A673 (cell line): ENCODE results near the gene RPTOR. TPM values are rescaled to one million over a fixed set of nuclear protein-coding genes. Genes with fewer than 3 reads are reported as not detected.

Experiments used
- BruUV-seq: library from RNA; stranded (reverse); fragments of 400-500 nt; replicated peaks from 2 replicates; lab custom pipeline; 2021; lab: Mats Ljungman, UMichigan
- CTCF ChIA-PET: fragments of 300-600 bp; sonication (Branson Sonifier 250); formaldehyde crosslinking; loops from one replicate; lab custom pipeline; 2022; ENCODE audit warnings: antibody characterized with exemption; lab: Charles Lee
- POLR2A ChIA-PET: fragments of 300-600 bp; sonication (Branson Sonifier 250); formaldehyde crosslinking; loops from one replicate; lab custom pipeline; 2022; ENCODE audit warnings: antibody characterized with exemption; ENCODE audit not compliant: low non-redundant PET; lab: Charles Lee
- DNase-seq: peaks from one replicate; pipeline ENCODE4 v3.0.0-alpha.2; 2015; ENCODE audit warnings: low spot score
- H3K27ac ChIP-seq: fragments of 200-600 bp; sonication (generic); 2 replicates; pipeline ENCODE4 v1.5.1; 2016; ENCODE audit warnings: mixed run types, low read depth, mild to moderate bottlenecking, mixed read lengths, antibody characterized with exemption, low read length; ENCODE audit not compliant: poor library complexity, severe bottlenecking
- H3K27me3 ChIP-seq: fragments of 200-600 bp; sonication (generic); replicated peaks from 2 replicates; pipeline ENCODE4 v1.6.1; 2017; ENCODE audit warnings: mixed run types, low read depth, mild to moderate bottlenecking, mixed read lengths, antibody characterized with exemption, low read length; ENCODE audit not compliant: insufficient read depth, poor library complexity
- H3K36me3 ChIP-seq: fragments of 200-600 bp; sonication (generic); 2 replicates; pipeline ENCODE4 v1.6.1; 2016; ENCODE audit warnings: mixed run types, mild to moderate bottlenecking, mixed read lengths, antibody characterized with exemption, low read length; ENCODE audit not compliant: insufficient read depth, poor library complexity, severe bottlenecking
- H3K4me1 ChIP-seq: fragments of 200-600 bp; sonication (generic); 2 replicates; pipeline ENCODE4 v1.6.1; 2017; ENCODE audit warnings: mixed run types, mild to moderate bottlenecking, mixed read lengths, antibody characterized with exemption, low read length; ENCODE audit not compliant: insufficient read depth, poor library complexity, severe bottlenecking
- H3K4me3 ChIP-seq: fragments of 200-600 bp; sonication (generic); 2 replicates; pipeline ENCODE4 v1.5.1; 2016; ENCODE audit warnings: low read depth, mixed run types, mild to moderate bottlenecking, mixed read lengths, low read length; ENCODE audit not compliant: poor library complexity, severe bottlenecking
- H3K9me3 ChIP-seq: fragments of 200-600 bp; sonication (generic); 2 replicates; pipeline ENCODE4 v1.6.1; 2016; ENCODE audit warnings: mixed run types, low read depth, mild to moderate bottlenecking, mixed read lengths, antibody characterized with exemption, low read length; ENCODE audit not compliant: poor library complexity, severe bottlenecking
- EZH2 ChIP-seq: fragments of 200-600 bp; sonication (generic); IDR thresholded peaks from 2 replicates; pipeline ENCODE4 v1.6.1; 2017; ENCODE audit warnings: borderline replicate concordance, low read depth, mild to moderate bottlenecking, mixed read lengths, antibody characterized with exemption, low read length; ENCODE audit not compliant: poor library complexity, severe bottlenecking
- intact Hi-C: fragments of 100-400 bp; cut with micrococcal nuclease; formaldehyde crosslinking; loops from one replicate; pipeline ENCODE4 v1.10.0; 2022; ENCODE audit not compliant: unreplicated experiment
- total RNA-seq: library from RNA; stranded (reverse); gene quantifications from 2 replicates; pipeline ENCODE4 v1.2.3, GENCODE V29; 2021
- TF ChIP-seq, protein P1 (sequence below): fragments of 300-800, 200-600 bp; sonication (generic); conservative IDR thresholded peaks from 2 replicates; pipeline ENCODE4 v1.5.1; 2017; ENCODE audit warnings: low read depth, mild to moderate bottlenecking, antibody characterized with exemption, low read length, moderate library complexity, mixed read lengths

RPTOR gene
- total RNA-seq, 1 experiment from 2014 or later = 55.2 TPM

DNA sequence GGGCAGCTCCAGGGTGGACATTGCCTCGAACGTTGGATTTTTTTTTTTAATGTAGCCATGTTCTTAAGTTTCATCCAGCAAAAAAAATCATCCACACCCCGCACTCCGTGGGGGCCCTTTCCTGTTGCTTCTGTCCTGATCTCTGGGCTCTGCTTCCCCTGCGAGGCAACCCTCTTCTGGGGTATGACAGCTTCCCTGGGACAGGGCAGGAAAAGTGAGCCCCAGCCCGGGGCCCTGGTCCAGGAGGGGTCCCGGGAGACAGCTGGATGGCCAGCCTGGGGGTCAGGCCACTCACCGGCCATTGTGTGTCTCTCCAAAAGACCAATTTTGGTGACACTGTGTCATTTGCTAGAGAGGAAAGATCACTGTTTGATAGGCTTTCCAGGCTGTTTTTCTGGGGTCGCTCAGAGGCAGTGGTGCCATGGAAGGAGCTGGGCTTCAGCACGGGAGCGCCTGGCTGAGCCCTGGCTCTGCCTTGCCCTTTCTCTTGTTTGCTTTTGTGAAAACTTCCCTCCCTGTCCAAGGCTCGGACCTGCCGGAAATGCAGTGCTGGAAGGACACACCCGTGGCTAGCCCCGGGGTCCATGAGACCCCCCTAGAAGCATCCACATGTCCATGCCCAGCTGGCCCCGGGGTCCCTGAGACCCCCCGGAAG lies 406.0 kb downstream of the RPTOR start:
- TF ChIP-seq EZH2 = no peak
- TF ChIP-seq, protein P1, sequence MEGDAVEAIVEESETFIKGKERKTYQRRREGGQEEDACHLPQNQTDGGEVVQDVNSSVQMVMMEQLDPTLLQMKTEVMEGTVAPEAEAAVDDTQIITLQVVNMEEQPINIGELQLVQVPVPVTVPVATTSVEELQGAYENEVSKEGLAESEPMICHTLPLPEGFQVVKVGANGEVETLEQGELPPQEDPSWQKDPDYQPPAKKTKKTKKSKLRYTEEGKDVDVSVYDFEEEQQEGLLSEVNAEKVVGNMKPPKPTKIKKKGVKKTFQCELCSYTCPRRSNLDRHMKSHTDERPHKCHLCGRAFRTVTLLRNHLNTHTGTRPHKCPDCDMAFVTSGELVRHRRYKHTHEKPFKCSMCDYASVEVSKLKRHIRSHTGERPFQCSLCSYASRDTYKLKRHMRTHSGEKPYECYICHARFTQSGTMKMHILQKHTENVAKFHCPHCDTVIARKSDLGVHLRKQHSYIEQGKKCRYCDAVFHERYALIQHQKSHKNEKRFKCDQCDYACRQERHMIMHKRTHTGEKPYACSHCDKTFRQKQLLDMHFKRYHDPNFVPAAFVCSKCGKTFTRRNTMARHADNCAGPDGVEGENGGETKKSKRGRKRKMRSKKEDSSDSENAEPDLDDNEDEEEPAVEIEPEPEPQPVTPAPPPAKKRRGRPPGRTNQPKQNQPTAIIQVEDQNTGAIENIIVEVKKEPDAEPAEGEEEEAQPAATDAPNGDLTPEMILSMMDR = no peak
- no peaks in the 10 kb centered on the region for H3K4me1 ChIP-seq
- DNase-seq = no peak
- CTCF ChIA-PET = no interaction called here
- no peak overlapping the region for H3K27ac ChIP-seq
- POLR2A ChIA-PET = no interaction called here
- no peaks in the 10 kb centered on the region for H3K36me3 ChIP-seq
- intact Hi-C loops = no loop called here
- no peak overlapping the region for H3K4me3 ChIP-seq
- H3K27me3 ChIP-seq = no peaks in the 10 kb centered on the region
- no TSS peak for BruUV-seq
- no peaks in the 10 kb centered on the region for H3K9me3 ChIP-seq

DNA sequence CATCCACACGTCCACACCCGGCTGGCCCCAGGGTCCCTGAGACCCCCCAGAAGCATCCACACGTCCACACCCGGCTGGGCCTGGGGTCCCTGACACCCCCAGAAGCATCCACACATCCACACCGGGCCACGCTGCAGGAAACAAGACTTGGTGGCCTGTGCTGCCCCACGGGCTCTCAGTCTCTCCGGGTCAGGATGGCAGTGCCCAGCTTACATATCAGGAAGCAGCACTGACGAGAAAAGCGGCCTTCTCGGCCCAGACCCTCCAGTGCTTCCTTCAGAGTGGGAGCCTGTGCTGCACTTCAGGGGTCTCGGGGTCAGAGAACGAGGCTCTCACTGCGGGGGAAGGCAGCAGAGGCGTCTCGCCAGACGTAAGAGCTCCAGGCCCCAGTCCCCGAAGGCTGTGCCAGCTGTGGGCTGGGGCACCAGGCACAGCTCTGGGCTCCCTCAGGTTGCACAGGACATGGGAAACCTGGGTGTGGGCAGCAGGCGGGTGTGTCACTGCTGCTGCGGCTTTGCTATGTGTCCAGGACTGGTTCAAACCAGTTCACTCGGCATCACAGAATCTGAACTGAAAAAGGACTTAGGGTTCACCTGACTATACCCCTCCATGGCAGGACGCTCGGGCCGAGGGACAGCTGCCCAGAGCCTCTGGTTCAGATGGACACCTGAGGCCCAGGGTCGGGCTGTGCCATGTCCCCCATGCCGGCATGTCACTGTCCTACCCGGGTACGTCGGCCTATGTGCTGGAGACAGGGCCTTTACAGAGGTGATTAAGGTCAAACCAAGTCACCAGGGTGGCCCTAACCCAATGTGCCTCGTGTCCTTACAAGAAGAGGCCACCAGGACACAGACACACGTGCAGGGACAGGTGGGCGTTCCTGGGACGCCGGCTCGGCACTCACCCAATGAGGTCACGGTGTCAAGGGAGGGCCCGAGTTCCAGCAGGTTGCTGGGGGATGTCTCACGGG lies 406.8 kb downstream of the RPTOR start:
- H3K27me3 ChIP-seq = no peaks in the 10 kb centered on the region
- no peaks in the 10 kb centered on the region for H3K36me3 ChIP-seq
- no peaks in the 10 kb centered on the region for H3K9me3 ChIP-seq
- DNase-seq = no peak
- H3K27ac ChIP-seq = no peak overlapping the region
- H3K4me1 ChIP-seq = no peaks in the 10 kb centered on the region
- no peak for TF ChIP-seq EZH2
- TF ChIP-seq, protein P1 = no peak
- no peak overlapping the region for H3K4me3 ChIP-seq
- BruUV-seq = no TSS peak
- intact Hi-C loops = no loop called here
- POLR2A ChIA-PET = no interaction called here
- CTCF ChIA-PET = no interaction called here

DNA sequence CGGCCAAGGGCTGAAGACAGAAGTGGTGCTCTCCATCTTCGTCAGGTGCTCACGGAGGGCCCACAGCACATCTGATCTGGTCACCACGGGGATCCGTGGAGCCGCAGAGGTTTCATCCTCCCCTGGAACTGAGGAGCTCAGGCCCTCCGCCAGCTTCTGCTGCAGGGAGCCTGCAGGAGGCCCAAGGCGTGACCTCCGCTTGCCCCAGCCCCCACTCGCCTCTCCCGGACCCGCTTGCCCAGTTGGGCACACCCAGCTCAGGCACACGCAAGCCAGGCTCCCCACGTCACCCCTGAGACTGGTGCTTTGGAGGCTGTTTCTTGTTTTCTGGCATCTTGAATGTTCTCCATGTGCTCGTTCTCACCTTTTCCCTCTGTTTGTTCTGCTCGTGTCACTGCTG lies 407.7 kb downstream of the RPTOR start:
- Histone ChIP-seq H3K4me3 (no peak overlapping the region), H3K36me3 (no peaks in the 10 kb centered on the region), H3K9me3 (no peaks in the 10 kb centered on the region), H3K27ac (no peak overlapping the region), H3K4me1 (no peaks in the 10 kb centered on the region), H3K27me3 (no peaks in the 10 kb centered on the region)
- TF ChIP-seq, protein P1 = no peak
- TF ChIP-seq EZH2 = no peak
- DNase-seq = no peak
- ChIA-PET POLR2A (no interaction called here), CTCF (no interaction called here)
- intact Hi-C loops = no loop called here
- no TSS peak for BruUV-seq
